Sigmoid colon (tissue), 4 donors: ENCODE measurements around the gene ZNF446.

Experiments used
- CTCF ChIP-seq, 4 experiments: fragments of 450-650 bp in 3 of 4; fragments of 200-600 bp in 1 of 4; IDR thresholded peaks; one replicate each; pipeline ENCODE4 v1.5.1; 2016 to 2019; ENCODE audit warnings: antibody characterized with exemption in 4 of 4, mild to moderate bottlenecking in 3 of 4, moderate library complexity in 2 of 4
- EP300 ChIP-seq, 4 donors: sonication (generic); formaldehyde crosslinking; IDR thresholded peaks; one replicate each; pipeline ENCODE4 v1.6.1; 2017; ENCODE audit warnings: antibody characterized with exemption in 4 of 4
- POLR2A ChIP-seq, 2 donors: fragments of 450-650 bp; IDR thresholded peaks; one replicate each; pipeline ENCODE4 v1.6.1; 2016; ENCODE audit warnings: antibody characterized with exemption in 2 of 2, mild to moderate bottlenecking in 2 of 2, moderate library complexity in 2 of 2
- POLR2AphosphoS5 ChIP-seq, 4 donors: sonication (generic); formaldehyde crosslinking; IDR thresholded peaks; one replicate each; pipeline ENCODE4 v1.6.1; 2017; ENCODE audit warnings: antibody characterized with exemption in 4 of 4

DNA sequence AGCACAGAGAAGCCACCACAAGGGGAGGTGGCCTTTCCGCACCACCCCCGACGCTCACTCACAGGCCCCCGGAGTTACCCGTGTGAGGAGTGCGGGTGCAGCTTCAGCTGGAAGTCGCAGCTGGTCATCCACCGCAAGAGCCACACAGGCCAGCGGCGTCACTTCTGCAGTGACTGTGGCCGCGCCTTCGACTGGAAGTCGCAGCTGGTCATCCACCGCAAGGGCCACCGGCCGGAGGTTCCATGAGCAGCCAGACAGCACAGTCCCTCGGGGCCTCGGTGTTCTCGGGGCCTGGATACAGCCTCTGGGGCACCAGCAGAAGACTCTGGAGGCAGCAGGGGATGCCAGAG, 4.3 kb downstream of the ZNF446 start:
- TF ChIP-seq POLR2AphosphoS5 (IDR thresholded peaks at IDR 0.05) (no peak), CTCF (IDR thresholded peaks at IDR 0.05) (no peak), EP300 (IDR thresholded peaks at IDR 0.05) (no peak), POLR2A (IDR thresholded peaks at IDR 0.05) (no peak)
